HG03066 (cell line): Measurements from ENCODE around the gene PRPF6.
A peak's percentile ranks its signal among the peaks of the same experiment; 100 is the strongest.

Source experiments
- ATAC-seq: cut with Tn5 transposase; IDR thresholded peaks from one replicate; pipeline ENCODE4 v1.9.1; 2021; ENCODE audit warnings: low read depth; ENCODE audit not compliant: unreplicated experiment

PRPF6 gene

DNA sequence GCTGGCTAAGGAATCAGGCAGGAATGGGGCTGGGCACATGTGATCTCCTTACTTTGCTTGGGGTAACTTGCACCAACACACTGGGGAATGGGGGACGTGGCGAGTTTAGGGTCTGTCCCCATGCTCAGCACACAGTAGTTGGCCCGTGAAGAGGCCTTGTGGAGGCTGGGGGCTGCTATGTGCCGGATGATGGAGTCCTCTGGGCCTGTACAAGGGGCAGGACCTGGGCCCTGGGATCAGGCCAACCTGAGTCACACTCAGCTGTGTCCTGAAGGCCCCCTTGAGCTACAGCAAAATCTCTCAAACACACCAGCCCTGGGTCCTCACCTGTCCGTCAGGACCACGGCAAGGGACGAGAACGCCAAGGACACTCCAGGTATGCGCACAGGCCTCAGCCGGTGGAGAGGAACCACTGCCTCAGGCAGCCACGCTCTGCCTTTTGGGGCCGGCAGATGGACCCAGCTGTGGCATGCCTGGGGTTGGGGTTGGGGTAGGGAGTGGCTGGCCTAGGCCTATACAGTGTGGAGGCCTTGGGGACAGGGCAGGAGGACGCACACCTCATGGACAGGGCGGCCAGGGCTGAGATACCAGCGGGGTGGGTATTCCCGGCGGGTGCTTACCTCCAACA, 35.8 kb upstream of the PRPF6 start:
- no peak for ATAC-seq

DNA sequence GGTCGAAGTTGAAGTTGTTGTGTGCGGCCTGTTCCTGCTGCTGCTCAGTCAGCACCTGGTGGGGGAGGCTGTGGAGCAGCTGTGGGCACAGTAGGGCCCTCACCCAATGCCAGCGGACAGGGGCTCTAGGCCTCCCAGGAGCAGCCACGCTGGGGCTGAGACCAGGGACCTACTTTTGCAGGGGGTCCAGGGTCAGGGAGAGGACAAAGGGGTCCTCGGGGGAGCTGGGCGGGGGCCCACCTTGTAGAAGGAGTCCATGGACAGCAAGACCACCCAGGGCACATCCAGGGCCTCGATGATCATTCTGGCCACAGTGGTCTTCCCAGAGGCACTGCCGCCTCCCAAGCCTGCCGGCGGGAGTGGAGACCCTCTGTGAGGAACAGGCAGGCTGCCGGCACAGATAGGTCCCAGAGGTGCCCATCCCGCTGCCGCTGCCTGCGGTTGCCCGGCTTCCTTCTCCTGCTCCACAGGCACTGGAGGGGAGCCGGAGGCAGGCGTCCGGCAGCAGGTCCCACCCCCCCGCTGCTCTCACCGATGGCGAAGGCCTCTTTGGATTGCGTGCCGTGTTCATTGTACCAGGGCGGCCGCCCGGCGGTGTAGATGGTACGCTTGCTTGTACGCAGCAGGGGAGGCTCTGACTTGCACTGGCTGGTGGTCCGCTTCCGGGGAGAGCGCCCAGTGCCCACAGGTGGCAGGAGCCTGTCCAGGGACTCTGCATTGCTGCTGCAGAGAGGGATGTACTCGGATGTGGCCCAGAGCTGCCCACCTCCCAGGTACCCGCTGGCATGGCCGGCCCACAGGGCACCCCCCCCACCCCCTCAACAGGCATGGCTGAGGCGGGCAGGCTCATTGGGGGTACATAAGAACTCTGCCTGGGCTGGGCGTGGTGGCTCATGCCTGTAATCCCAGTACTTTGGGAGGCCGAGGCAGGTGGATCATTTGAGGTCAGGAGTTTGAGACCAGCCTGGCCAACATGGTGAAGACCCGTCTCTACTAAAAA, 34.7 kb upstream of the PRPF6 start:
- no peak for ATAC-seq

DNA sequence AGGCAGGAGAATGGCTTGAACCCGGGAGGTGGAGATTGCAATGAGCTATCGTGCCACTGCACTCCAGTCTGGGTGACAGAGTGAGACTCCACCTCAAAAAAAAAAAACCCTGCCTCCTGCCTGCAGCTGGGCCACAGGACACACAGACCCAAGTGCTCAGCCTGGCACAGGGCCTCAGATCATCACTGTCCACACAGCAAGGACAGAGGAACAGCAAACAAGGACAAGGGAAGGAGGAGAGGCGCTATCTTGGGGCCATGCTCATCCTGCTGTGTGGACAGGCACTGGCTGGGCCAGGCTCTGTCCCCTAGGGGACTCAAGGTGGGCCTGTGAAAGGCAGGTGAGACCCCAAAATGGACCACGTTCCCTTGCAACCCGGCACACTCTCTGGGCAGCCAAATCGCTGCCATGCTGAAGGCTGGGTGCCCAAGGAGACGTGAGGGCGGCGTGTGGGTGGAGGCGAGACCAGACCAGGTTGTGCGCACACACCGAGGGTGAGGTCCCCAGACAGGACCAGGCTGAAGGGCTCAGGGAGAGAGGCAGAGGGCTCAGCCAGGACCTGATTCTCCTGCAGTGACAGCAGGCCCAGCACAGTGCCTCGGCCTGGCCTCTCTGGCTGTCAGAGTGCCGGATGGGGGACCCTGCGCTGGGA, 33.8 kb upstream of the PRPF6 start:
- ATAC-seq, result no peak

DNA sequence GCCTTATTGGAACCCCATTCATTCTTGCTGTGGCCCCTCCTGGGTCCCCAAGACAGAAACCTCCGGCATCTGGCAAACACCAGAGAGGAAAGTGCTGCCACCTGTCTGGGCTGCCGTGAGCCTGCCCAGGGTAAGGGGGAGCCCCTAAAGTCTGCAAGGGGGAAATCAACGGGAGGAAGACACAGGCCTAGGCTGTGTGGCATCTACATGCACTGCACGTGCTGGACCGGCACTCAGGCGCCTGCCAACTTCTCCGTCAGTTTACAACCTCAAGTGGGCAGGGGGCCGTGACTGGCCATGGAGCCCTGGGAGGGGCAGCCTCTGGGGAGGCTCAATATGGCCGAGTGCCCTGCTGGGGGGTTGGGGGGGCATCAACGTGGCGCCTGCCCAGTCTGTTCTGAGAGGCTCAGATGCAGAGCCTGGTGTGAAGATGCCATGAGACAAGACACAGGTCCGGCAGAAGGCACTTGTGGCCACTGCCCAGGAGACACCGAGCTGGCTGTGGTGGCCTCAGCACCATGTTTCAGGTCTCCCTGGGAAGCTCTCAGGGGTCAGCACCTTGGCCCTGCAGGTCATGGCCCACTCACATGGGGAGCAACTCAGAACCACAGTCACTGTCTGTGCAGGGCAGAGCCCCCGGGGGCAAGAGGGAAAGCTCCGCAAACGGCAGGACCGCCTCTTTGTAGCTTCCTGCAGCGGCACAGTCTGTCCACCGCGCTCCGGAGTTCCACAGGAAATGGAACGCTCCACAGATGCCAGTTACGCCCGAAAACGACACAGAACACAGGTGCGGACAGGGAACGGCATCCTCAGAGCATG, 33.1 kb upstream of the PRPF6 start:
- no peak for ATAC-seq

DNA sequence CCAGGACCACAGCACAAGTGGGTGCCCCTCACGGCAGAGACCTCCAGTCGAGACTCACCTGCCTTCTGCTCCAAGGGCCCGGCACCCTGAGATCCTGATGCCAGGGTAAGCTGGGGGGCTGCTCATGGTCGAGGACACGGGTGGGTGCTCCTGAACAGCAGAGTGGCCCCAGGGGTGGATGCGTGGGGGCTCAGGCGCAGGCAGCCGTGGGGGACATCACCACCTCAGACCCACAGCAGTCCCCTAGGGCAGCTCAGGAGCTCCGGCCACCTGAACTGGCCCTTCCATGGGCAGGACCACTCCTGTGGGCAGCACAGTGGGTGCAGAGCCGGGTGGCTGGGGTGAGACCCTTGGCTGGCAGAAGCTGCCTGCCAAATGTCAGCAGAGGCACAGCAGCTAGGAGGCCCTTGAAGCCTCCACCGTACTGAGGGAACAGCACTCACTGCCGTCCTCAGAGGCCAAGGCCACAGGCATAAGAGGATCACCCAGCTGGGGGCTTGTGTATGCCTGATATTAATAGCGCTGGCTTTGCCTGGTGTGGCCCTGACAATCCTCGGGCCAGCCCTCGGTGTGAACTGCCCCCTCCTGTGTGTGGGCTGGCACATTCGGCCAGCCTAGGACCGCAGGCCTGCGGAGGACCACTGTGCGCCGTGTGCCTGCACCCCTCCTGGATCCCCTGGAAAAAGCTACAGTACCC, 30.1 kb upstream of the PRPF6 start:
- no peak for ATAC-seq

DNA sequence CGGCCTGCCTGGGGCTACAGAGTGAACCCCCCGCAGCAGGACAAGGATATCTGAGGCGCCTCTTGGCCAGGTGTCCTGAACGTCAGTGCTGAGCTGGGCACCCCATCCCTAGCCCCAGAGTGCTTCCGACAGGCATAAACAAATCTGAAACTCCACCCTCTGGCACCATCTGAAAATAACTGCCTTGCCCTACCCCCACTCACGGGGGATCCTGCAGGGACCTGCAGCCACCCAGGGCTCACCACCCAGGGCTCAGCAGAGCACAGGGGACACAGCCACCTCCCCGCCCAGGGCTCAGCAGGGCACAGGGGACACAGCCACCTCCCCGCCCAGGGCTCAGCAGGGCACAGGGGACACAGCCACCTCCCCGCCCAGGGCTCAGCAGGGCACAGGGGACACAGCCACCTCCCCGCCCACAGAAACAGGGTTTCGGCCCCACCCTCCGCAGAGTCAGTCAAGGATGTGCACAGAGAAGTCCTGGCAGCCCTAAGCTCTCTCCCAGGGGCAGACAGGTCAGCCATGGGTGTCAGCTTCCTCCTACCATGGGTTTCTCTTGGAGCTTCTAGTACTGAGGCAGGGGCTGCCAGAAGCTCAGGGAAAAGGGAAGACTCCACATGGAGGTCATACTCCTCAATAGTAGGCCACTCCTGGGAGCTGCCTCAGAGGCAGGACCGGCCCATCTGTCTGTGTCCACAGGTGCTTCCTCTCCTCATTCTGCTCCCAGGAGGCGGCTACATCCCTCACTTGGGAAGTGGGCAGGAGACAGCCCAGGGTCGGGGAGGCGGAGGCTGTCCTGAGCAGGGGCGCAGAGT, 29.3 kb upstream of the PRPF6 start:
- no peak for ATAC-seq

DNA sequence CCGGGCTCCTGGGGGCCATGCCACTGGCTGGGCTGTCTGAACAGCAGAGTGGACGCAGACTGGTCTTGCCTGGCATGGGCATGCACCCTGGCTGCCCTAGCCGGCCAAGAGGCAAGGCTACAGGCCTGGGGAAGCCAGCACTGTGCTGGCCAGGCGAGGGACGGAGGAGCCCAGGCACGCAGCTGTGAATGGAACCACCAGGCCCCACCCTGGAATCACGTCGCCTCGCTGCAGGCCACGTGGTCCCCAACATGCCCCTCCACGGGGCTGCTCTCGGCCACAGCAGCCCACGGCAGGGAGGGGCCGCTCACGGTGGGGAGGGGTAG, 28.8 kb upstream of the PRPF6 start:
- no peak for ATAC-seq

DNA sequence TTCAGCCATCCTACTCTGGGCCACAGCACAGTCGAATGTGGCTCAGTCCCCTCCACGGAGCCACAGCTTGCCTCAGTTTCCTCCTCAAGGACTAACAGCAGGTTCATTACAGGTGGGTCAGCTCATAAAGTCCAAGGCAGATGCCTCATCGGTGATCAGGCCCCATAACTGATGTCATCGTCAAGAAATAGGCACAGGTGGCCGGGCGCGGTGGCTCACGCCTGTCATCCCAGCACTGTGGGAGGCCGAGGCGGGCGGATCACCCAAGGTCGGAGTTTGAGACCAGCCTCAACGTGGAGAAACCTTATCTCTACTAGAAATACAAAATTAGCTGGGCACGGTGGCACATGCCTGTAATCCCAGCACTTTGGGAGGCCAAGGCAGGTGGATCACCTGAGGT, 28.2 kb upstream of the PRPF6 start:
- ATAC-seq, result no peak

DNA sequence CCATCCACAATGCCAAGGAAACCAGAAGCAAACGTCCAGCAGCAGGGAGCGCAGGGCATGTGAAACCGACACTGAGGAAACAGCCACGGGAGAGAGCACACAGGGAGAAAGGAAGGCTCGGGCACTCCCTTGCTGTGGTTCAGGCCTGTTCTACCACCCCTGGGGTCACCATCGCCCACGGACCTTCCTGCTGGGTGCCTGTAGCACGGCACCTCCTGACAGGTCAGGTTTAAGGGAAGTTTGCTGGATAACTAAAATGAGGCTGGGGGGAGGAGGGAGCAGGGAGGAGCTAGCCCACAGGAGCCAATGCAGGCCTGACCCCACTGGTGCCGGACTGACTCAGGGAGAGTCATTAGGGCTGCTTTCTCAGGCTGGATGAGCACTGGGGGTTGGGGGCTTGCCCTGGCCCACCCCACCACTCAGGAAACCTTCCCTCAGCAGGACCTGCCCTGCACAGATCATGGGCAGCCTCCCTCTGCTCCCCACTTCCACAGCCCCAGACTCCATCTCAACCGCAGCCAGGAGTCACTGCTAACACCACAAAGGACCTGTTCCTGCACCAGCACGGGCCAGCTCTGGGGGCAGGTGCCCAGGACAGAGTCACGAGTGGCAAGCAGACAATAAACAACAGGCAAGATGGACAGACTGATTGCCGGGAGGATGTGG, 27.0 kb upstream of the PRPF6 start:
- ATAC-seq, result no peak

DNA sequence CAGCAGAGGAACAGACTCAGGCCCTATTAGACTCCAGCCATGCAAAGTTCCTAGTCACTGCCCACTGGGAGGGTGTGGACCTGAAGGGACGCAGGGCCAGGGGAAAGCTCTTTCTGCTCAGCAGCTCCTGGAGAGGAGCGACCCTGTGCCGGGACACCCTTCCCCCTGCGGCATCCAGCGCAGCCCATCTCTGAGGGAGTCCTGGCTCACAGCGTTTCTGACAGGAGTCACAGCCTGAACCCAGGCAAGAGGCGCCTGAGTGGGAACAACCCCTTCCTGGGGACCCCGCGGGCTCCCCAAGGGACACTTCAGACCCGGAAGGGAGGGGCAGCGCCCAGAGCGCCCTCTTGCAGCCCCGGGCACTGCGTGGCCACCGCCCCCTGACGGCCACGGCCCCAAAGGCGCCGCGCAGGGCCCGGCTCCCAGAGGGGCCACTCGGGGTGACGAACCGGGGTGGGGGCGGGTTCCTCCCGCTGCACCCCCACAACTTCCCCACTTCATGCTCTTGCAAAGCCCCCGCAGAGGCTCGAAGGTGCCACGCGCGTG, 25.6 kb upstream of the PRPF6 start:
- ATAC-seq, result no peak

DNA sequence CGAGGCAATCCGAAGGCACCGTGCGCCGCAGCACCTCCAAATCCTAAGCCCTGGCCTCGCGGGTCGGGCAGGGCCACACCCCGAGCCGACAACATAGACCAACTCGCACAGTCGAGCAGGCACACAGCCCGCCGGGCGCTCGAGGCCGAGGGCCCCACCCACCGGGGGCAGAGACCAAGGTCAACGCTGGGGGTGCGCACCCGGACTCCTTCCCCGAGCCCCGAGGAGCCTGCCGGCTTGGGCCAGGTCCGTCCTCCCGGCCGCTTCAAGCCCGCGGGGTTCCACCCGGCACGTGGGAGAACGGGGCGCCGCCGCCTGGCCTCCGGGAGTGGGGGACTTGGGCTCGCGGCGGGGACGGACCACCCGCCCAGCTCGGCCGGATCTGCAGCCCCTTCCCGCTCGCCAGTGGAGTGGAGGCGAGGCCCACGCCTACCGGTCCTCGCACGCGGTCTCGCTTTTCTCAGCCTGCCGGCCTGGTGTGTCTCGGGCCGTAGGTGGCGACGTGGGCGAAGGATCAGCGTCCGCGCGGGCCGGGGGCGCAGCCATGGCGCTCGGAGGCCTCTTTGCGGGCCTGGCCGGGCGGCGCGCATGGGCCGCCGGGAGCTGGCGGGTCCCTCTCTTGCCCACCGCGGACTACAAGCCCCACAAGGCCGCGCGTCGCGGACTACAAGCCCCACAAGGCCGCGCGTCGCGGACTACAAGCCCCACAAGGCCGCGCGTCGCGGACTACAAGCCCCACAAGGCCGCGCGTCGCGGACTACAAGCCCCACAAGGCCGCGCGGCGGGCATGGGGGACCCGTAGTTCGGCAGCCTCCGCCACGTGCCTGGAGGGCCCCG, 24.9 kb upstream of the PRPF6 start, which contains the start of gene UCKL1:
UCKL1 (minus strand) TSS at position 590 of the 837 bp plus-strand sequence; CDS start at position 546, 44 bp downstream.
- ATAC-seq, result peak; percentile 69

DNA sequence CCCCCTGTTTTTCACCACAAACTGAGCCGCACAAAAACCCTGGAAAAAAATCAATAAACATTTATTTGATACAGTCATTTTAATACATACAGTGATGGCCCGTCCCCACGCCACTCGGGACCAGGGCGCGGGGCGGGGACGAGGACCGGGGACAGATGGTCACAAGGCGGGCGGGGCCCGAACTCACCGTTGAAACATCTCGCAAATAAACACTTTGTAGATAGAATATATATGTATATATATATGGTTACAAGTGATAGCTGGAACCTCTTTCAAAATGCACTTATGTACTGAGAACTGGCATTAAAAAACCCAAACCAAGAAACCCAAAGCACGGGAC, 24.3 kb upstream of the PRPF6 start:
- ATAC-seq, result no peak

DNA sequence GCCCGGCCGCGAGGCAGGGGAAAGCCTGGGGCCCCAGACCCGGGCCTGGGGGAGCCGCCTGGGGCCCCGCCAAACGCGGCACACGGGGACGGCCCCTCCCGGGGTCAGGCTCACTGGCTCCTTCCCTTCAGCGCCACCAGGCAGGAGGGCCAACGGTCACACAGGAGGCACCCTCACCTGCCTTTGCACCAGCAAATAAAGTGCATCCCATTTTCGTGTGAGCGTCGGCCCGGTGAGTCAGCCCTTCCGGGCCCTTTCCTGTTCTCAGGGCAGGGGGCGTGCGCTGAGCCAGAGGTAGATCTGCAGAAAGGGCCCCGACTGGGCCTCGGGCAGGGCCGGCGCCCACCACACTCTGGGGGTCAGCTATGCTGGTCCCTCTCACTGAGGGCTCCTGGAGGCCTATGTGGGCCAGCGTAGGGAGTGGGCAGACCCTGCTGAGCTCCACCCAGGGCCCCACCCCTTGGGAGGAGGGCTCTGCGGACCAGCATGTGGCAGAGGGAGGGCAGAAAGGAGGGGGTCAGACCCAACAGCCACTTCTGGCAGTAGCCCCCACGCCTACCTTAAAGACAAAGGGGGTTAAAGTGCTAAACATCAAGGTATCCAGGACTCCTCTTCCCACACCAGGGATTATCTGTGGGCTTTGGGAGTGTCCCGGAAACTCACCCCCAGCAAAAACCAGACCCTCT, 23.8 kb upstream of the PRPF6 start:
- no peak for ATAC-seq

DNA sequence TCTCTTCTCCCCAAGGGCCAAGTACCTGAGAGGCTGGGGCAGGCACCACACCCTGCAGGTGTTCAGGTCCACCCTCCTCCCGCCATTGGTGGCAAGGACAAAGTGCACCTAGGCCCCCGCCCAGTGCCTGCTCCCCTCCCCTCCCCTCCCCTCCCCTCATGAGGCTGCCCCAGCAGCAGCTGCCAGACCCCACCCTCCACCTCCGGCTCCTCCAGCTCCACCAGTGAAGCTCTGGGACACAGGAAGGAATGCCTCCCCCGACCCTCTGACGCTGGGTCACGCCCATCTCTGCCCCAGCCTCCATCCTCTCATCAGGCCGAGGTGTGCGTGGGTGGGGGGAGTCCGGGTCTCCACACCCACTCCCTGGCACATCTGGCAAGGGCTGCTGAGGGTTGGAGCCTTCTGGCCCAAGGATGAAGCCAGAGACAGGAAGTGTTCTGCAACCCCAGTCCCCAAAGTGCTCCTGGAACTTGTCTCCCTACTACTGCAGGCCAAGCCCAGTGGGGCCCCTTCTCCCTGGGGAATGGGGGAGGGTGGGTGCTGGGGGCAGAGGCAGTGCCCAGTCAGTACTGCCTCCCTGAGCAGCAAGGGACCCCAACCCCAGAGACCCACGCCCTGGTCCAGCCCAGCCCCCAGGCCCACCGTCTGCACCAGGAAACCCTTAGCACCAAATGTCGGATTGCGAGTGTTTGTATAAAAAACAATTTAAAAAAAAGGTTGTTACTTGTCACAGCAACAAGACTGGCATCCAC, 23.1 kb upstream of the PRPF6 start:
- no peak for ATAC-seq

DNA sequence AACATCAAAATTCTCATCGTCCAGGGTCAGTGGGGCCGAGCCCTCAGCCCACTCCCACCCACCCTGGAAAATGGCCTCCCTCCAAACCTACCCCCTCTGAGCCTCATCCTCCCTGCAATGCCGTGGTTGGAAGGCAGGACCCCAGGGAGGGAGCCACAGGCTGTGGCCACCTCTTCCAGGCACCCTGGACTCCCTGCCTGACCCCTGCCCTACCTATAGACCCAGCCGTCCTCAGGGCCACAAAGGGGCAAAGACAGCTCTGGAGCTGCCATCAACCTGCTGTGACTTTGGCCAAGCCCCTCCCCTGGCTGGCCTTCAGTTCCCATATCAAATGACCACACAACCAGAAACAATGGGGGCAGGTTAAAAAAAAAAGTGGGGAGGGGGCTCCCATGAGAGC, 22.5 kb upstream of the PRPF6 start:
- ATAC-seq, result no peak

DNA sequence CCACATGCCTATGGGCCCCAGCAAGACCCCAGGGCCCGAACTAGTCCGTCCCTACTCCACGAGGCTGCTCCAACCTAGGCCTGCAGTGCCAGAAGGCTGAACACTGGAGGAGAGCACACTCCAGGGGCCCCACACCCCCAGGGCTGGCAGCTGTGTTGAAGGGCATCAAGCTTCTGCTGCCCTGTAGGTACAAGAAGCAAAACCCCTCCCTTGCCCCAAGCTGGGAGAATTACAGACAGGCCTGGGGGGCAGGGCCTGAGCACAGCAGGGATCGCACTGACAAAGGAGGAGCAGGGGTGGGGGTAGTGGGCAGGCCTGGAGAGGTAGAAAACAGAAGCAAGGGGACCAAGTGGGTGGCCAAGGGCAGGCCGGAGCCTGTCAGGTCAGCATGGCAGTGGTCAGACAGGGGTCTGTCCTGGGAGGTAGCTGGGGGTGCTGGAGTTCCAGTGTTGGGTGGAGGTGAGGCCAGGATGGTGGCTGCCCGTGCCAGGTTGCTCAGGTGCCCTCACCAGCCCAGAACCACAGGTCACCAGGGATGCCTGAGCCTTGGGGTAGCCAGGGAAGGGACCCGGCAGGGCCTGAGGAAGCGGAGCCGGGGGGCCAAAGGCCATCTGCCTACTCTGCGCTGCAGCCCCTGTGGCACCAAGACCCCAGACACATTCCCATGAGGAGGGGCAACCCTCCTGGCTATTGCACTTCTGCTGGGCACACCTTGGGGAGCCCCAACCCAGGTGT, 21.8 kb upstream of the PRPF6 start:
- no peak for ATAC-seq
